Measurements from ENCODE around the gene TGM5. TPM values are rescaled to one million over a fixed set of nuclear protein-coding genes. Genes with fewer than 3 reads are reported as not detected.

TGM5 gene
- total RNA-seq, 3 donors from 2014 or later = not detected

DNA sequence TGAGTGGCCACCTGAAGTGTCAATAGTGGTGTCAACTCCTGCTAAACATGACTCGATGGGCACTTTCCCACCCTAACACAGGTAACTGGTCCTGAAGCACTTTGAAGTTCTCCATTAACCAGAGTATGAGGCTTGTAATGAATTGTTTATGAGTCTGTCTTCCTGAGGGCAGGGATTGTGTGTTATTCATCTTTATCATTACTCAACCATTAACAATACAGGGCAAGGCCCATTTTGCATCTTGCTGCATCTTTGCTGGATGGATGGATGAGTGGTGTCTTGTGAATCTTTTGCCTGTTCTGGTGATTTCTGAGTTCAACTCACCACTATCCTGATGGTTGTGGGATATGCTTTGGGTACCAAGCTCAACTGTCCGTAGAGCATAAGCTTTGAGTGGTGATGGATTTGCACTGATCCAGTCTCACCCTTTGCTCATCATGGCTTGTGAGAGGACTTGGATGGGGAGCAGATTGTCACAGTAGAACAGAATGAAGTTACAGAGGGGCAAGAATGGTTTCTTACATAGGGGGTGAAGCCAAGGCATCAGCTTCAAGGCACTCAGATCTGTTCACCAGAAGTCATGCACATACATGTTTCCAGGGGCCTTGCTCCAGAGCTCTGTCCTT, 23.6 kb downstream of the TGM5 start:
- no peaks in the 10 kb centered on the region for H3K9me3 ChIP-seq
- H3K4me3 ChIP-seq = no peak overlapping the region
- no peak for DNase-seq
- TF ChIP-seq, protein P1, sequence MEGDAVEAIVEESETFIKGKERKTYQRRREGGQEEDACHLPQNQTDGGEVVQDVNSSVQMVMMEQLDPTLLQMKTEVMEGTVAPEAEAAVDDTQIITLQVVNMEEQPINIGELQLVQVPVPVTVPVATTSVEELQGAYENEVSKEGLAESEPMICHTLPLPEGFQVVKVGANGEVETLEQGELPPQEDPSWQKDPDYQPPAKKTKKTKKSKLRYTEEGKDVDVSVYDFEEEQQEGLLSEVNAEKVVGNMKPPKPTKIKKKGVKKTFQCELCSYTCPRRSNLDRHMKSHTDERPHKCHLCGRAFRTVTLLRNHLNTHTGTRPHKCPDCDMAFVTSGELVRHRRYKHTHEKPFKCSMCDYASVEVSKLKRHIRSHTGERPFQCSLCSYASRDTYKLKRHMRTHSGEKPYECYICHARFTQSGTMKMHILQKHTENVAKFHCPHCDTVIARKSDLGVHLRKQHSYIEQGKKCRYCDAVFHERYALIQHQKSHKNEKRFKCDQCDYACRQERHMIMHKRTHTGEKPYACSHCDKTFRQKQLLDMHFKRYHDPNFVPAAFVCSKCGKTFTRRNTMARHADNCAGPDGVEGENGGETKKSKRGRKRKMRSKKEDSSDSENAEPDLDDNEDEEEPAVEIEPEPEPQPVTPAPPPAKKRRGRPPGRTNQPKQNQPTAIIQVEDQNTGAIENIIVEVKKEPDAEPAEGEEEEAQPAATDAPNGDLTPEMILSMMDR (IDR thresholded peaks at IDR 0.05) = no peak
- no peaks in the 10 kb centered on the region for H3K4me1 ChIP-seq (ENCODE audit: low read depth)
- intact Hi-C loops (cut with DNase I, micrococcal nuclease) = no loop called here
- H3K36me3 ChIP-seq (ENCODE audit: low read depth) = no peaks in the 10 kb centered on the region
- no peak for ATAC-seq

DNA sequence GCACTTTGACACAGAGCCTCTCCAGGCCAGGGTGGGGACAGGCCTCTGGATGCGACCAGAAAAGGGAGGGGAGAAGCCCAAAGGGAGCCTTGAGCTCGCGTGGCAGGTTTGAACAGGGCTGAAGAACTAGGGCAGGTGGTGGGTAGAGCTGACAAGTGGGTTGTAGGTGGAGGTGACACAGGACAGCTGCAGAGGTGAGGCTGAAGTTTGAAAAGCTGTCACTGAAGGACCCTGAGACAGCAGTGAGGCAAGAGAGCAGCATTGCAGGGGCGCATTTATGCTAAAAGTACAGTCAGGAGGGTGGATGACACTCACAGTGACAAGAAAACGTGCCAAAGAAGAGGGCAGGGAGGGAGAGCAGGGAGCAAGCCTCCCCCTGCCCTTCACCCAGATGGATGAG, 24.1 kb downstream of the TGM5 start:
- DNase-seq (no peak), ATAC-seq (no peak)
- no peaks in the 10 kb centered on the region for H3K9me3 ChIP-seq
- intact Hi-C loops (cut with DNase I, micrococcal nuclease) = no loop called here
- no peaks in the 10 kb centered on the region for H3K36me3 ChIP-seq (ENCODE audit: low read depth)
- no peak overlapping the region for H3K4me3 ChIP-seq
- no peaks in the 10 kb centered on the region for H3K4me1 ChIP-seq (ENCODE audit: low read depth)
- TF ChIP-seq, protein P1 (IDR thresholded peaks at IDR 0.05) = no peak

DNA sequence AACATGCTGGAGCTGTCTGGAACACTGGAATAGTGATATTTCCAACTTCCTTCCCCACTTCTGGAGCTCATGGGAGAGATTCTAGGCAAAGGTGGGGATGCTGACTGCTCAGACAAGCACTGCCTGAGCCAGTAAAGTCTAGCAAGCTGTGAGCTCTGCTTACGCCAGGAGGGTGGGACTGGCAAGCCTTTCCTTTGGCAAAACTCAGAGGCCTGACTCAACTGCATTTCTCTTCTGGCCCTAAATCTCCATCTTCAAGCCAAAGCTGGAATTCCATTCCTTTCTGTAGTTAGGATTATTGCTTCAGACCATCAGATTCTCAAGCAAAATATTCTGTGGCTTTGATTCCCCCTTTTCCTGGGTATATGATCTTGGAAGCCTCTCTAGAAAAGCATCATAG, 25.6 kb downstream of the TGM5 start:
- no peak overlapping the region for H3K4me3 ChIP-seq
- ATAC-seq = no peak
- TF ChIP-seq, protein P1 (IDR thresholded peaks at IDR 0.05) = no peak
- DNase-seq = no peak
- H3K4me1 ChIP-seq (ENCODE audit: low read depth) = no peaks in the 10 kb centered on the region
- intact Hi-C loops (cut with DNase I, micrococcal nuclease) = no loop called here
- no peaks in the 10 kb centered on the region for H3K9me3 ChIP-seq
- no peaks in the 10 kb centered on the region for H3K36me3 ChIP-seq (ENCODE audit: low read depth)

DNA sequence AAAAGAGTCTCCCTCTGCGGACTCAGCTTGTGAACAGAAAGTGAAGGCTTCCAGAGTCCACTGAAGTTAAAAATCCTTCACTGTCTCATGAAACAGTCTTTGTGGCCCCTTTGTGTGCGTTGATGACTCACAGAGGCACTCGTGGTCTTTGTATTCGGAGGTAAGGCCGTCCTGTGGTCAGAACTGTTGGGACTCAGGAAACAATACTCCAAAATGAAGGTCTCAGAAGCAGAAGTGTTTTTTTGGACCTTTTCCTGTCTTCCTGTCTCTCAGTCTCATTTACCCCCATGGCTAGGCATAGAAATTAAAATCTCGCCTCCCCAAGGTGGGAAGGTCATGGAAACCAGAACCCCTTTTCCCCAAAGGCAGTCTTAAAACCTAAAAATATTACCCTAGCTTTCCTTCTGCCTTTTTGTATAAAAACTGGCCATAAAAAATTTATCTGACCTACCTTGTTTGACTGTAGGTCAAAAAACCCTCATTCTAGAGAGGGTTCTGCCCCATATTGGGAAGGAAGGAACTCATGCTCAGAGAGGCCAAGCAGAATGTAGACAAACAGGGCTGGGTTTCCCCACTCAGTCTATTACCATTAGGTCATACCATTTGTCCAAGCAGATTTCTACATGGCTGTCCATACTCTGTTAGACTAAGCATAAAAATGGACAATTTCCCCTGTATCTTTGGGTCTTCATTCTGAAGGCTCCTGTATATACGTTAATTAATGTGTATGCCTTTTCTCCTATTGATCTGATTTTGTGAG, 26.8 kb downstream of the TGM5 start:
- DNase-seq = no peak
- H3K36me3 ChIP-seq (ENCODE audit: low read depth) = no peaks in the 10 kb centered on the region
- H3K4me1 ChIP-seq (ENCODE audit: low read depth) = no peaks in the 10 kb centered on the region
- H3K4me3 ChIP-seq = no peak overlapping the region
- TF ChIP-seq, protein P1 (IDR thresholded peaks at IDR 0.05) = no peak
- ATAC-seq = no peak
- no peaks in the 10 kb centered on the region for H3K9me3 ChIP-seq
- intact Hi-C loops (cut with DNase I, micrococcal nuclease) = no loop called here

DNA sequence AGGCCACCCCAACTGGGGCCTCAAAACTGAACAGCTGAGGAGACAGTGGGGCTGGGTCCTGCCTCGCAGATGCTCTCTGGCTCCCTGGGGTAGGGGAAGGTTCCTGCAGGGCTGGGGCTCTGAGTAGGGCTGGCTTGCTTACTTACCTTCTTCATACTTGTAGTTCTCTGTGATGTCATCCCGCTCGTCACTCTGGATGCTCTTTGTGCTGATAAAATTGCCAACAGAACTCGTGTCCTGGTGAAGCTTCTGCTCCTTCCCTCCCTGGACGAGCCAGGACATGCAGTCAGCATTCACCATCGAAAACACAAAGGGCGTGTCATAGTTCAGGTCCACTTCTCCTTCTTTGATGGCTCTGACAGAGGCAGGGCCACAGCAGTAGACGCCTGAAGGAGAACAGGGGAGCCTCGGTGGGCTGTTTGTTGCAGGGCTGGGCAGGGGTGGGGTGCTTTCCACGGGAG, 28.0 kb downstream of the TGM5 start:
- ATAC-seq (no peak), DNase-seq (no peak)
- TF ChIP-seq, protein P1 (IDR thresholded peaks at IDR 0.05) = no peak
- no peaks in the 10 kb centered on the region for H3K36me3 ChIP-seq (ENCODE audit: low read depth)
- no peak overlapping the region for H3K4me3 ChIP-seq
- no peaks in the 10 kb centered on the region for H3K4me1 ChIP-seq (ENCODE audit: low read depth)
- intact Hi-C loops (cut with DNase I, micrococcal nuclease) = no loop called here
- no peaks in the 10 kb centered on the region for H3K9me3 ChIP-seq

Measured in mucosa of descending colon (tissue), 3 donors.